Activated B cell treated with CpG ODN at 0.5 μM for 24 hours (primary cell): ENCODE measurements around the gene PTPRJ. TPM values are rescaled to one million over a fixed set of nuclear protein-coding genes. Genes with fewer than 3 reads are reported as not detected.

Experiments used
- ATAC-seq: fragments of 200-7000 bp; cut with Tn5 transposase; one replicate; pipeline ENCODE4 v1.10.0; 2021; ENCODE audit warnings: low read depth, mild to moderate bottlenecking, moderate library complexity
- CTCF ChIA-PET: fragments of 350-600 bp; sonication (Branson Sonifier 250); formaldehyde crosslinking; loops from one replicate; lab custom pipeline; 2021; ENCODE audit warnings: antibody characterized with exemption; lab: Charles Lee
- POLR2A ChIA-PET: fragments of 350-600 bp; sonication (Branson Sonifier 250); formaldehyde crosslinking; loops from one replicate; lab custom pipeline; 2021; ENCODE audit warnings: antibody characterized with exemption; lab: Charles Lee
- DNase-seq: peaks from one replicate; pipeline ENCODE4 v3.0.0; 2022
- H3K27ac Mint-ChIP-seq: one replicate; pipeline ENCODE4 v1.8.0; 2020; ENCODE audit warnings: mixed read lengths
- H3K27me3 Mint-ChIP-seq: one replicate; pipeline ENCODE4 v1.8.0; 2021; ENCODE audit warnings: mixed read lengths
- H3K36me3 Mint-ChIP-seq: one replicate; pipeline ENCODE4 v1.8.0; 2021; ENCODE audit warnings: low read depth, mixed read lengths
- H3K4me1 Mint-ChIP-seq: one replicate; pipeline ENCODE4 v1.8.0; 2021; ENCODE audit warnings: mixed read lengths
- H3K4me3 Mint-ChIP-seq: one replicate; pipeline ENCODE4 v1.8.0; 2020; ENCODE audit warnings: mild to moderate bottlenecking, mixed read lengths
- H3K9me3 Mint-ChIP-seq: one replicate; pipeline ENCODE4 v1.8.0; 2020; ENCODE audit warnings: mixed read lengths
- CTCF ChIP-seq: fragments of 200-600 bp; IDR thresholded peaks from one replicate; pipeline ENCODE4 v1.8.0; 2022; ENCODE audit warnings: antibody characterized with exemption, mild to moderate bottlenecking
- intact Hi-C: fragments of 100-400 bp; cut with micrococcal nuclease; formaldehyde crosslinking; loops from one replicate; pipeline ENCODE4 v1.15.1; 2024
- total RNA-seq: library from RNA; stranded (reverse); gene quantifications from 2 replicates; pipeline ENCODE4 v1.2.3, GENCODE V29; 2022

The PTPRJ gene
- total RNA-seq, 1 donor from 2014 or later, result 19.2 TPM

GRCh38 chr11:48193876-48194275 lies 213.5 kb downstream of the PTPRJ start:
- no peak for DNase-seq
- no peak for ATAC-seq
- no peak overlapping the region for H3K27ac Mint-ChIP-seq
- CTCF ChIA-PET, result no interaction called here
- H3K36me3 Mint-ChIP-seq, result no peaks in the 10 kb centered on the region
- H3K4me1 Mint-ChIP-seq, result no peaks in the 10 kb centered on the region
- intact Hi-C loops, result no loop called here
- H3K27me3 Mint-ChIP-seq, result peaks cover 25% of the 10 kb centered on the region
- no peak for TF ChIP-seq CTCF
- peaks cover 22% of the 10 kb centered on the region for H3K9me3 Mint-ChIP-seq
- no peak overlapping the region for H3K4me3 Mint-ChIP-seq
- POLR2A ChIA-PET, result no interaction called here

- CTCF ChIA-PET, result no interaction called here
- no peaks in the 10 kb centered on the region for H3K36me3 Mint-ChIP-seq
- ATAC-seq (no peak), DNase-seq (no peak)
- H3K4me1 Mint-ChIP-seq, result no peaks in the 10 kb centered on the region
- H3K27me3 Mint-ChIP-seq, result peaks cover 33% of the 10 kb centered on the region
- peaks cover under 1% of the 10 kb centered on the region for H3K9me3 Mint-ChIP-seq
- no peak overlapping the region for H3K27ac Mint-ChIP-seq
- TF ChIP-seq CTCF, result no peak
- no peak overlapping the region for H3K4me3 Mint-ChIP-seq
- intact Hi-C loops, result no loop called here
- POLR2A ChIA-PET, result no interaction called here
These were observed 227.5 kb downstream of the PTPRJ start for GRCh38 chr11:48207881-48208280.

GRCh38 chr11:48210052-48210451 lies 229.7 kb downstream of the PTPRJ start:
- no peaks in the 10 kb centered on the region for H3K9me3 Mint-ChIP-seq
- H3K27ac Mint-ChIP-seq, result no peak overlapping the region
- no peak for ATAC-seq
- CTCF ChIA-PET, result no interaction called here
- intact Hi-C loops, result no loop called here
- H3K27me3 Mint-ChIP-seq, result peaks cover 31% of the 10 kb centered on the region
- POLR2A ChIA-PET, result no interaction called here
- DNase-seq, result no peak
- H3K4me1 Mint-ChIP-seq, result no peaks in the 10 kb centered on the region
- no peak overlapping the region for H3K4me3 Mint-ChIP-seq
- no peak for TF ChIP-seq CTCF
- no peaks in the 10 kb centered on the region for H3K36me3 Mint-ChIP-seq

- Mint-ChIP-seq H3K27me3 (peaks cover 11% of the 10 kb centered on the region), H3K27ac (no peak within 1 kb of the TSS), H3K4me3 (no peak within 1 kb of the TSS), H3K9me3 (no peaks in the 10 kb centered on the region), H3K36me3 (no peaks in the 10 kb centered on the region), H3K4me1 (no peaks in the 10 kb centered on the region)
- POLR2A ChIA-PET, result no interaction called here
- TF ChIP-seq CTCF, result no peak
- no peak for ATAC-seq
- DNase-seq, result no peak
- intact Hi-C loops, result no loop called here
- CTCF ChIA-PET, result no interaction called here
These were observed 236.2 kb downstream of the PTPRJ start, which contains the start of gene OR4B1 for GRCh38 chr11:48216510-48216909. OR4B1 (plus strand) TSS chr11:48216810; CDS start chr11:48216810, 0 bp downstream.

Other genes with a start within 250 kb of the PTPRJ start
- gene FNBP4, start 213.2 kb upstream of the PTPRJ start, total RNA-seq, result 204 and 233 TPM in 2 replicates
- gene NUP160, start 132.2 kb upstream of the PTPRJ start, total RNA-seq, result 53.2 and 70.8 TPM in 2 replicates
- not detected in 2 replicates for gene OR4B1, start 236.3 kb downstream of the PTPRJ start, total RNA-seq